ENCODE measurements around the gene KCNG2.

DNA sequence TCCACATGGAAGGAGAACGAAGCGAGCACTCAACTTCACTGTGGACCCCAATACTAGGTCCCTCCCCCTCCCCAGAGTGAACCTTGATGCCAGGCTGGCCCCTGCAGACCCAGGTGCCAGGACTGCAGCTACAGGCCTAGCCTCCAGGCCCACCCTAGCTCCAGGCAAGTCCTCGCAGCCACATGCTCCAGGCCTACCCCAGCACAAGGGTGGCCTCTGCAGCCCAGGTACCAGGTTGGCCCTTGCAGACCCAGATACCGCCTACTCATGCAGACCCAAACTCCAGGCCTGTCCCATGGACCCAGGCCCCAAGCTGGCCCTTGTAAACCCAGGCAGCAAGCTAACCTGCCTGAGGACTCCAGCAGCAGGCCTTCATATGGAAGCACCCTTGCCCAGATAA, 44.2 kb downstream of the KCNG2 start:
- no peak for TF ChIP-seq CTCF (conservative IDR thresholded peaks at IDR 0.05)
- no peak for TF ChIP-seq ZFX (IDR thresholded peaks at IDR 0.05)
